ENCODE results near the gene RBL1. TPM values are rescaled to one million over a fixed set of nuclear protein-coding genes. Genes with fewer than 3 reads are reported as not detected.
"Not testable (repeated sequence)": the region's sequence is repeated elsewhere in the genome, so short reads cannot be mapped to it uniquely, and the experiment has no call there.

RBL1 gene
- total RNA-seq, 1 experiment from 2014 or later, result 30.2 TPM

GRCh38 chr20:37000171-37000570, 95.6 kb downstream of the RBL1 start:
- DNase-seq (ENCODE audit: low spot score); H3K27me3 ChIP-seq (replicated peaks; ENCODE audit: insufficient read depth, low read depth, low read length, poor library complexity); H3K4me3 ChIP-seq (ENCODE audit: low read depth, low read length, poor library complexity, severe bottlenecking); H3K9me3 ChIP-seq (ENCODE audit: low read depth, low read length, poor library complexity, severe bottlenecking); CTCF ChIA-PET; intact Hi-C loops (cut with micrococcal nuclease; ENCODE audit: unreplicated experiment); H3K4me1 ChIP-seq (ENCODE audit: insufficient read depth, low read length, poor library complexity, severe bottlenecking); POLR2A ChIA-PET (ENCODE audit: low non-redundant PET); BruUV-seq (replicated peaks); H3K27ac ChIP-seq (ENCODE audit: low read depth, low read length, poor library complexity, severe bottlenecking): not testable (repeated sequence)
- H3K36me3 ChIP-seq (ENCODE audit: insufficient read depth, low read length, poor library complexity, severe bottlenecking), result peaks cover 33% of the 10 kb centered on the region

DNA sequence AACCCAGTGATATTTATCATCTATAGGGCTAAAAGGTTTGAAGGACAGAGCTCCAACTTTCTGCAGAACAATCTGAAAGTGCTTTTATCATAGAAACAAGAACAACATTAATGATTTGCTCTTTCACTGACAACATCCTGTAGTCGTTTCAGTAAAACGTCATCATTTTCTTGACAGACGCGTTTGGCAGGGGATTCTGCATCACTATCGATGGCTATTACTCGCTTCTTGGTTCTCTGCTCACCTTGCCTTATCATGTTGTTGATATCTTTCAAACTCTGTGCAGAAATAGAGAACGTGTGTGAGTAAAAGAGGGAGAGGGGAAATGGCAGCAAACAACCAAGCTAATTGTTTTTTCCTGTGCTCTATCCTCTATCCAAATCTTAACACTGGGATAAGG, 97.1 kb downstream of the RBL1 start:
- BruUV-seq (replicated peaks), result no TSS peak
- H3K9me3 ChIP-seq (ENCODE audit: low read depth, low read length, poor library complexity, severe bottlenecking), result no peaks in the 10 kb centered on the region
- H3K27ac ChIP-seq (ENCODE audit: low read depth, low read length, poor library complexity, severe bottlenecking), result no peak overlapping the region
- TF ChIP-seq EZH2 (IDR thresholded peaks at IDR 0.05; ENCODE audit: borderline replicate concordance, low read depth, low read length, poor library complexity, severe bottlenecking), result no peak
- no peak for TF ChIP-seq CTCF (conservative IDR thresholded peaks at IDR 0.05; ENCODE audit: low read depth, low read length)
- ChIA-PET POLR2A (ENCODE audit: low non-redundant PET) (no interaction called here), CTCF (interaction anchor here (0.6 kb wide), 1 partner anchor 860 kb away, joined by 3 read pairs; no protein-coding TSS in a partner anchor)
- H3K27me3 ChIP-seq (replicated peaks; ENCODE audit: insufficient read depth, low read depth, low read length, poor library complexity), result no peaks in the 10 kb centered on the region
- H3K4me3 ChIP-seq (ENCODE audit: low read depth, low read length, poor library complexity, severe bottlenecking), result no peak overlapping the region
- peaks cover 38% of the 10 kb centered on the region for H3K36me3 ChIP-seq (ENCODE audit: insufficient read depth, low read length, poor library complexity, severe bottlenecking)
- no peak for DNase-seq (ENCODE audit: low spot score)
- no peaks in the 10 kb centered on the region for H3K4me1 ChIP-seq (ENCODE audit: insufficient read depth, low read length, poor library complexity, severe bottlenecking)
- intact Hi-C loops (cut with micrococcal nuclease; ENCODE audit: unreplicated experiment), result no loop called here

DNA sequence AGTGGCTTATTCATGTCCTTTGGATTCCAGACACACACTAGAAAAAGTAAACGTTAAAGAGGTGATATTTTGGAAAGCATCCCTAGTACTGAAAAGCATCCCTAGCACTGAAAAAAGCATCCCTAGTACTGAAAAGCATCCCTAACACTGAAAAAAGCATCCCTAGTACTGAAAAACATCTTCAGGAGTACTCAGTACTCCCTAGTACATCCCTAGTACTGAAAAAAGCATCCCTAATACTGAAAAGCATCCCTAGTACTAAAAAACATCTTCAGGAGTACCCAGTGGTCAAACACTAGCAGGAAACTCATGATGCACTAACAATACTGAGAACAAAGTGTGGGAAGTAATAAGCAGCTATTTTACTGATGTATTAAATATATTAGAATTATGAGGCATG, 98.7 kb downstream of the RBL1 start:
- Histone ChIP-seq H3K9me3 (ENCODE audit: low read depth, low read length, poor library complexity, severe bottlenecking) (peaks cover 5% of the 10 kb centered on the region), H3K36me3 (ENCODE audit: insufficient read depth, low read length, poor library complexity, severe bottlenecking) (peaks cover 26% of the 10 kb centered on the region), H3K4me3 (ENCODE audit: low read depth, low read length, poor library complexity, severe bottlenecking) (no peak overlapping the region), H3K4me1 (ENCODE audit: insufficient read depth, low read length, poor library complexity, severe bottlenecking) (no peaks in the 10 kb centered on the region), H3K27ac (ENCODE audit: low read depth, low read length, poor library complexity, severe bottlenecking) (no peak overlapping the region), H3K27me3 (replicated peaks; ENCODE audit: insufficient read depth, low read depth, low read length, poor library complexity) (no peaks in the 10 kb centered on the region)
- DNase-seq (ENCODE audit: low spot score), result no peak
- TF ChIP-seq CTCF (conservative IDR thresholded peaks at IDR 0.05; ENCODE audit: low read depth, low read length) (no peak), EZH2 (IDR thresholded peaks at IDR 0.05; ENCODE audit: borderline replicate concordance, low read depth, low read length, poor library complexity, severe bottlenecking) (no peak)
- CTCF ChIA-PET, result no interaction called here
- POLR2A ChIA-PET (ENCODE audit: low non-redundant PET), result no interaction called here
- no TSS peak for BruUV-seq (replicated peaks)
- intact Hi-C loops (cut with micrococcal nuclease; ENCODE audit: unreplicated experiment), result no loop called here

- BruUV-seq (replicated peaks); H3K9me3 ChIP-seq (ENCODE audit: low read depth, low read length, poor library complexity, severe bottlenecking); CTCF ChIA-PET; intact Hi-C loops (cut with micrococcal nuclease; ENCODE audit: unreplicated experiment); H3K4me3 ChIP-seq (ENCODE audit: low read depth, low read length, poor library complexity, severe bottlenecking); H3K4me1 ChIP-seq (ENCODE audit: insufficient read depth, low read length, poor library complexity, severe bottlenecking); DNase-seq (ENCODE audit: low spot score); POLR2A ChIA-PET (ENCODE audit: low non-redundant PET); H3K27me3 ChIP-seq (replicated peaks; ENCODE audit: insufficient read depth, low read depth, low read length, poor library complexity); H3K27ac ChIP-seq (ENCODE audit: low read depth, low read length, poor library complexity, severe bottlenecking): not testable (repeated sequence)
- peaks cover 26% of the 10 kb centered on the region for H3K36me3 ChIP-seq (ENCODE audit: insufficient read depth, low read length, poor library complexity, severe bottlenecking)
Observed at GRCh38 chr20:36994221-36994620, 101.6 kb downstream of the RBL1 start.

All from A673 (cell line).